Vagina (tissue), 2 donors: ENCODE data around the gene RFX6. TPM values are rescaled to one million over a fixed set of nuclear protein-coding genes. Genes with fewer than 3 reads are reported as not detected.
"Not testable (repeated sequence)": the region's sequence is repeated elsewhere in the genome, so short reads cannot be mapped to it uniquely, and the experiment has no call there.

Experiments used
- DNase-seq, 2 donors: peaks; one replicate each; pipeline ENCODE4 v3.0.0-alpha.2; 2017; ENCODE audit errors: extremely low spot score in 2 of 2
- H3K27ac ChIP-seq: fragments of 200-600 bp; sonication (generic); one replicate; pipeline ENCODE4 v1.5.1; 2019
- H3K27me3 ChIP-seq: fragments of 200-600 bp; sonication (generic); one replicate; pipeline ENCODE4 v1.5.1; 2019
- H3K36me3 ChIP-seq, 2 donors: fragments of 200-600 bp; sonication (generic); one replicate each; pipeline ENCODE4 v1.5.1; 2017 to 2019
- H3K4me1 ChIP-seq: fragments of 200-600 bp; sonication (generic); one replicate; pipeline ENCODE4 v1.5.1; 2019
- H3K4me3 ChIP-seq, 2 donors: fragments of 200-600 bp; sonication (generic); 1 replicate in 1 of 2; 2 replicates in 1 of 2; pipeline ENCODE4 v1.5.1; 2016 to 2019
- H3K9me3 ChIP-seq: fragments of 200-600 bp; sonication (generic); one replicate; pipeline ENCODE4 v1.5.1; 2019
- POLR2A ChIP-seq, 2 donors: fragments of 450-650 bp; IDR thresholded peaks; one replicate each; pipeline ENCODE4 v1.6.1; 2017; ENCODE audit warnings: antibody characterized with exemption in 2 of 2, mild to moderate bottlenecking in 2 of 2, moderate library complexity in 2 of 2
- POLR2AphosphoS5 ChIP-seq, 2 donors: sonication (generic); formaldehyde crosslinking; IDR thresholded peaks; one replicate each; pipeline ENCODE4 v1.9.0; 2017; ENCODE audit warnings: antibody characterized with exemption in 2 of 2, mild to moderate bottlenecking in 2 of 2, low read depth in 1 of 2; ENCODE audit not compliant: insufficient read depth in 1 of 2
- intact Hi-C: fragments of 100-400 bp; cut with DNase I; formaldehyde crosslinking; loops from one replicate; pipeline ENCODE4 v1.15.1; 2023
- total RNA-seq: library from RNA; depleted of rRNA; stranded (reverse); fragments of >200 nt; gene quantifications from one replicate; pipeline ENCODE4 v1.2.3, GENCODE V29; 2016
- TF ChIP-seq, protein P1 (sequence below), 3 experiments: fragments of 450-650 bp in 2 of 3; fragments of 200-600 bp in 1 of 3; sonication (generic) in 1 of 3; IDR thresholded peaks; one replicate each; pipeline ENCODE4 v1.5.1; 2017 to 2019; ENCODE audit warnings: antibody characterized with exemption in 3 of 3, mild to moderate bottlenecking in 2 of 3, moderate library complexity in 2 of 3

RFX6 gene, protein sequence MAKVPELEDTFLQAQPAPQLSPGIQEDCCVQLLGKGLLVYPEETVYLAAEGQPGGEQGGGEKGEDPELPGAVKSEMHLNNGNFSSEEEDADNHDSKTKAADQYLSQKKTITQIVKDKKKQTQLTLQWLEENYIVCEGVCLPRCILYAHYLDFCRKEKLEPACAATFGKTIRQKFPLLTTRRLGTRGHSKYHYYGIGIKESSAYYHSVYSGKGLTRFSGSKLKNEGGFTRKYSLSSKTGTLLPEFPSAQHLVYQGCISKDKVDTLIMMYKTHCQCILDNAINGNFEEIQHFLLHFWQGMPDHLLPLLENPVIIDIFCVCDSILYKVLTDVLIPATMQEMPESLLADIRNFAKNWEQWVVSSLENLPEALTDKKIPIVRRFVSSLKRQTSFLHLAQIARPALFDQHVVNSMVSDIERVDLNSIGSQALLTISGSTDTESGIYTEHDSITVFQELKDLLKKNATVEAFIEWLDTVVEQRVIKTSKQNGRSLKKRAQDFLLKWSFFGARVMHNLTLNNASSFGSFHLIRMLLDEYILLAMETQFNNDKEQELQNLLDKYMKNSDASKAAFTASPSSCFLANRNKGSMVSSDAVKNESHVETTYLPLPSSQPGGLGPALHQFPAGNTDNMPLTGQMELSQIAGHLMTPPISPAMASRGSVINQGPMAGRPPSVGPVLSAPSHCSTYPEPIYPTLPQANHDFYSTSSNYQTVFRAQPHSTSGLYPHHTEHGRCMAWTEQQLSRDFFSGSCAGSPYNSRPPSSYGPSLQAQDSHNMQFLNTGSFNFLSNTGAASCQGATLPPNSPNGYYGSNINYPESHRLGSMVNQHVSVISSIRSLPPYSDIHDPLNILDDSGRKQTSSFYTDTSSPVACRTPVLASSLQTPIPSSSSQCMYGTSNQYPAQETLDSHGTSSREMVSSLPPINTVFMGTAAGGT
- total RNA-seq = not detected

DNA sequence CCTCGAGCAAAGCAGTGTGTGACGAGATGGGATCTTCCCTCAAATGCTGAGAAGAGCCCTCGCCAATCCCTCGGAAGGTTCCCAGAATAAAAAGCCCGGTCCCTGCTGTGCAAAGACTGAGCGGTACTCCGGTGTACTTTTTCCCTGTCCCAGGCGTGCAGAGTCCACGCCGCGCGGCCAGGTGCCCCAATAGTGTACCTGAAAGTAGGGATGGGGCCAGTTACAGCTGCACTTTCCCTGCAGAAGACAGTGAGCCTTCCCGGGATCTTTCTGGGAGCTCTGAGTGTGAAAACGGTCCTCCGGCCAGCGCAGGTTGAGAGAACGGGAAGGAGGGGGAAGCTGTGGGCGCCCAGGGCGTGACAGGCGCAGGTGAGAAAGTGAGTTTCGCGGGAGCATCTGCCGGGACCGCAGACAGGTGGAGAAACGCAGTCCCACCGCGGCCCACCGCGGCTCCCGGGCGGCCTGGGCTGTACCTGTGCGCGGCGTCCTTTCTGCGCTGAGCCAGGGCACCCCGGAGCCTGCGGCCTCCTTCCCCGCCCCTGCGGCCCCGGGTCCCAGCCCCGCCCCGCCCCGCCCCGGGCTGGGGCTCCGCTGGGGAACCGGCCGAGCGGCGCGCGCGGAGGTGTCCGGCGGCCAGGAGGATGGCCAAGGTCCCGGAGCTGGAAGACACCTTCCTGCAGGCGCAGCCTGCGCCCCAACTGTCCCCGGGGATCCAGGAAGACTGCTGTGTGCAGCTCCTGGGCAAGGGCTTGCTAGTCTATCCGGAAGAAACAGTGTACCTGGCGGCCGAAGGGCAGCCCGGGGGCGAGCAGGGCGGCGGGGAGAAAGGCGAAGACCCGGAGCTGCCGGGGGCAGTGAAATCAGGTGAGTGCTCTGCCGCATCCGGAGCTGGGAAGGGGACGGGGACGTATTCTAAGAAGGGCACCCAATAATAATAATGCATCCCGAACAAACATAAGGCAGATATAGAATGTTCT lies at the start of gene RFX6:
Gene RFX6 (plus strand): TSS at position 608 of the 977 bp plus-strand sequence. CDS start 34 bp downstream, at position 642.
- TF ChIP-seq, protein P1, sequence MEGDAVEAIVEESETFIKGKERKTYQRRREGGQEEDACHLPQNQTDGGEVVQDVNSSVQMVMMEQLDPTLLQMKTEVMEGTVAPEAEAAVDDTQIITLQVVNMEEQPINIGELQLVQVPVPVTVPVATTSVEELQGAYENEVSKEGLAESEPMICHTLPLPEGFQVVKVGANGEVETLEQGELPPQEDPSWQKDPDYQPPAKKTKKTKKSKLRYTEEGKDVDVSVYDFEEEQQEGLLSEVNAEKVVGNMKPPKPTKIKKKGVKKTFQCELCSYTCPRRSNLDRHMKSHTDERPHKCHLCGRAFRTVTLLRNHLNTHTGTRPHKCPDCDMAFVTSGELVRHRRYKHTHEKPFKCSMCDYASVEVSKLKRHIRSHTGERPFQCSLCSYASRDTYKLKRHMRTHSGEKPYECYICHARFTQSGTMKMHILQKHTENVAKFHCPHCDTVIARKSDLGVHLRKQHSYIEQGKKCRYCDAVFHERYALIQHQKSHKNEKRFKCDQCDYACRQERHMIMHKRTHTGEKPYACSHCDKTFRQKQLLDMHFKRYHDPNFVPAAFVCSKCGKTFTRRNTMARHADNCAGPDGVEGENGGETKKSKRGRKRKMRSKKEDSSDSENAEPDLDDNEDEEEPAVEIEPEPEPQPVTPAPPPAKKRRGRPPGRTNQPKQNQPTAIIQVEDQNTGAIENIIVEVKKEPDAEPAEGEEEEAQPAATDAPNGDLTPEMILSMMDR (IDR thresholded peaks at IDR 0.05) = no peak
- TF ChIP-seq POLR2AphosphoS5 (IDR thresholded peaks at IDR 0.05; ENCODE audit: insufficient read depth in 1 of 2, low read depth in 1 of 2) (no peak), POLR2A (IDR thresholded peaks at IDR 0.05) (no peak)
- H3K27ac ChIP-seq = no peak within 1 kb of the TSS
- no peak for DNase-seq
- no peaks in the 10 kb centered on the region for H3K9me3 ChIP-seq
- no peaks in the 10 kb centered on the region for H3K36me3 ChIP-seq
- H3K27me3 ChIP-seq = no peaks in the 10 kb centered on the region
- intact Hi-C loops = no loop called here
- peak within 1 kb of the TSS in 1 of 2 donors; percentile 41 for H3K4me3 ChIP-seq
- peaks cover 13% of the 10 kb centered on the region for H3K4me1 ChIP-seq

DNA sequence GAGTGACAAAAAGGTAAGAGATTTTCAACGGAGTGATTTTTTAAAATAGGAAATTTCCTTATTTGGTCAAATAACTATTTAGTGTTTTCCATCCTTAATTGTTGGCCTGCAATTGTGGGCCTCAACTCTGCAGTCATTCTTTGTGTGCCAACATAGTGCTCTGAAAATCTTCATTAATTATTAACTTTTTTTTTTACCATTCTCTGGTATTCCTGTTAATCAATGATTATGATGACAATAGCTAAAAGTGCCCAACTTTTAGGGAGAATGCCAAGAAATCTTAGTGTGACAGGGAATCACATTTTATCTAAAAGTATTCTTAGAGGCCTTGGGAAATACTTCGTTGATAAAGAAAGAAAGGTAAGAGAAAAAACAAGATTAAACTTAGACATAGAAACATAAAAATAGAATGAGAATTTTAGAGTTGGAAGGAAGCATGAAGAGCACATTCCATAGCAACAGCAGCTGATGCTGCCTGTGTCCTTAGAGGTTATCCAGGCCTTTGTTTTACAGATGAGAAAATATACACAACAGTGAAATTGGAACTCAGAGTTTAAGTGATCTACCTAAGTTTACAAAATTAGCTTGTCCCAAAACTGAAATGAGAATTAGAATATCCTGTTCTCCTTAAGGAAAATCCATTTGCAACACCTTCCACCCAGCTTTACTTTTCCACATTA lies 49.3 kb upstream of the RFX6 start:
- H3K4me3 ChIP-seq = no peak overlapping the region
- H3K27me3 ChIP-seq = no peaks in the 10 kb centered on the region

DNA sequence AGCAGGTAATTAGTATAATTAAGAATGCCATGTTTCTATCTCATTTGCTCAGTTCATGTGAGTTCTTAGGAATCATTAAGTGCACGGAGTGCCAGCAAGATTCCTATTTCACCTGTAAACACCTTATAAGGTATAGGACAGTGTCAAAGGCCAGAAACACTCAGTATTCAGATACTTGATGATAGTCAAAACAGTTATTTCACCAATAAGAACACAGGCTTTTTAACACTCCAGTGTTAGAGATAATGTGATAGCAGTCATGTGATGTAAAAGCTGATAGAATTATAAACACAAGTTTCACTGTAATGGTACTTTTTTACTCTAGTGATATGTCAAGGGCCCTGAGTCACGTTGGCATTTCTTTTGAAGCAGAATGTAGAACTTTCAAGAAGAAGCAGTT lies 48.1 kb upstream of the RFX6 start, which contains the start of gene GPRC6A:
Gene GPRC6A (minus strand): TSS at position 101 of the 400 bp plus-strand sequence. CDS start 70 bp downstream, at position 31.
- H3K9me3 ChIP-seq = no peaks in the 10 kb centered on the region
- no peak for DNase-seq
- no peaks in the 10 kb centered on the region for H3K27me3 ChIP-seq
- TF ChIP-seq POLR2A (IDR thresholded peaks at IDR 0.05) (no peak), POLR2AphosphoS5 (IDR thresholded peaks at IDR 0.05; ENCODE audit: insufficient read depth in 1 of 2, low read depth in 1 of 2) (no peak)
- TF ChIP-seq, protein P1 (IDR thresholded peaks at IDR 0.05) = no peak
- intact Hi-C loops = no loop called here
- H3K4me3 ChIP-seq = no peak within 1 kb of the TSS
- no peaks in the 10 kb centered on the region for H3K36me3 ChIP-seq
- H3K27ac ChIP-seq = no peak within 1 kb of the TSS
- no peaks in the 10 kb centered on the region for H3K4me1 ChIP-seq

More for the DNA sequence above, 49.3 kb upstream of the RFX6 start:
- no peak for TF ChIP-seq POLR2AphosphoS5 (IDR thresholded peaks at IDR 0.05; ENCODE audit: insufficient read depth in 1 of 2, low read depth in 1 of 2)
- TF ChIP-seq POLR2A (IDR thresholded peaks at IDR 0.05) = no peak
- TF ChIP-seq, protein P1 (IDR thresholded peaks at IDR 0.05) = no peak
- intact Hi-C loops = no loop called here
- no peak for DNase-seq
- no peaks in the 10 kb centered on the region for H3K9me3 ChIP-seq
- H3K36me3 ChIP-seq = no peaks in the 10 kb centered on the region
- H3K27ac ChIP-seq = no peak overlapping the region
- H3K4me1 ChIP-seq = no peaks in the 10 kb centered on the region

DNA sequence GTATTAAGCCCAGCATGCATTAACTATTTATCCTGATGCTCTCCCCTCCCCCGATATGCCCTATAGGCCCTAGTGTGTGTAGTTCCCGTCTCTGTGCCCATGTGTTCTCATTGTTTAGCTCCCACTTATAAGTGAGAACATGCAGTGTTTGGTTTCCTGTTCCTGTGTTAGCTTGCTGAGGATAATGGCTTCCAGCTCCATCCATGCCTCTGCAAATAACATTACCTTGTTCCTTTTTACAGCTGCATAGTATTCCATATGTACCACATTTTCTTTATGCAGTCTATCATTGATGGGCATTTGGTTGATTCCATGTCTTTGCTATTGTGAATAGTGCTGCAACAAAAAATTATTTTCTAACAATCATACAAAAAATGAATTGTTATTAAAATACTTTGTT lies 42.5 kb upstream of the RFX6 start:
- H3K27ac ChIP-seq, H3K27me3 ChIP-seq, H3K4me1 ChIP-seq, H3K36me3 ChIP-seq, DNase-seq, intact Hi-C loops, H3K9me3 ChIP-seq, H3K4me3 ChIP-seq: not testable (repeated sequence)
